H9 (cell line): Measurements from ENCODE around the gene RARB. TPM values are rescaled to one million over a fixed set of nuclear protein-coding genes. Genes with fewer than 3 reads are reported as not detected.

Source experiments
- DNase-seq: peaks from one replicate; pipeline ENCODE4 v3.0.0-alpha.2; 2017
- H2AFZ ChIP-seq: one replicate; pipeline ENCODE4 v1.6.1; 2013; ENCODE audit warnings: mild to moderate bottlenecking, low read length, control low read depth, moderate library complexity
- H2AK5ac ChIP-seq: 2 replicates; pipeline ENCODE4 v1.6.1; 2013; ENCODE audit warnings: low read length, control low read depth, mixed read lengths; ENCODE audit not compliant: insufficient read length
- H2BK120ac ChIP-seq: one replicate; pipeline ENCODE4 v1.6.1; 2013; ENCODE audit warnings: low read depth, mild to moderate bottlenecking, low read length, control low read depth, inconsistent platforms; ENCODE audit not compliant: poor library complexity, severe bottlenecking
- H2BK12ac ChIP-seq: 2 replicates; pipeline ENCODE4 v1.6.1; 2013; ENCODE audit warnings: low read length, control low read depth, mixed read lengths, low read depth; ENCODE audit not compliant: insufficient read length
- H2BK15ac ChIP-seq: 2 replicates; pipeline ENCODE4 v1.6.1; 2013; ENCODE audit warnings: low read depth, low read length, control low read depth
- H2BK20ac ChIP-seq: one replicate; pipeline ENCODE4 v1.6.1; 2013; ENCODE audit warnings: low read depth, mild to moderate bottlenecking, low read length, control low read depth, inconsistent platforms; ENCODE audit not compliant: poor library complexity, severe bottlenecking
- H2BK5ac ChIP-seq: 2 replicates; pipeline ENCODE4 v1.6.1; 2013; ENCODE audit warnings: low read length, control low read depth, mixed read lengths; ENCODE audit not compliant: insufficient read length
- H3K14ac ChIP-seq: 2 replicates; pipeline ENCODE4 v1.6.1; 2013; ENCODE audit warnings: low read length, control low read depth; ENCODE audit not compliant: insufficient read depth
- H3K18ac ChIP-seq: 2 replicates; pipeline ENCODE4 v1.6.1; 2013; ENCODE audit warnings: low read depth, mild to moderate bottlenecking, mixed read lengths, low read length, control low read depth; ENCODE audit not compliant: insufficient read length
- H3K23ac ChIP-seq: 2 replicates; pipeline ENCODE4 v1.6.1; 2013; ENCODE audit warnings: low read length, control low read depth, mixed read lengths, low read depth; ENCODE audit not compliant: insufficient read length
- H3K23me2 ChIP-seq: 2 replicates; pipeline ENCODE4 v1.6.1; 2013; ENCODE audit warnings: low read depth, mild to moderate bottlenecking, mixed read lengths, low read length, control low read depth; ENCODE audit not compliant: insufficient read length, poor library complexity, severe bottlenecking
- H3K27ac ChIP-seq: 2 replicates; pipeline ENCODE4 v1.5.1; 2013; ENCODE audit warnings: low read length, control low read depth, mixed read lengths, low read depth; ENCODE audit not compliant: insufficient read length
- H3K27me3 ChIP-seq: 2 replicates; pipeline ENCODE4 v1.6.1; 2013; ENCODE audit warnings: low read length, control low read depth, inconsistent platforms; ENCODE audit not compliant: insufficient read depth
- H3K4ac ChIP-seq: 2 replicates; pipeline ENCODE4 v1.6.1; 2013; ENCODE audit warnings: low read depth, mild to moderate bottlenecking, control low read depth, inconsistent platforms, low read length, moderate library complexity
- H3K4me1 ChIP-seq: 2 replicates; pipeline ENCODE4 v1.6.1; 2013; ENCODE audit warnings: low read length, control low read depth, inconsistent platforms; ENCODE audit not compliant: insufficient read depth
- H3K4me2 ChIP-seq: 2 replicates; pipeline ENCODE4 v1.6.1; 2013; ENCODE audit warnings: low read length, control low read depth, mixed read lengths; ENCODE audit not compliant: insufficient read length, insufficient read depth
- H3K56ac ChIP-seq: 2 replicates; pipeline ENCODE4 v1.6.1; 2013; ENCODE audit warnings: low read depth, mild to moderate bottlenecking, mixed read lengths, low read length, control low read depth; ENCODE audit not compliant: insufficient read length
- H3K79me1 ChIP-seq: 2 replicates; pipeline ENCODE4 v1.6.1; 2013; ENCODE audit warnings: low read depth, mild to moderate bottlenecking, moderate library complexity, low read length, control low read depth, inconsistent platforms; ENCODE audit not compliant: insufficient read depth, poor library complexity, severe bottlenecking
- H3K79me2 ChIP-seq: 2 replicates; pipeline ENCODE4 v1.6.1; 2013; ENCODE audit warnings: low read length, control low read depth, inconsistent platforms; ENCODE audit not compliant: insufficient read depth
- H3K9ac ChIP-seq: 2 replicates; pipeline ENCODE4 v1.6.1; 2013; ENCODE audit warnings: low read length, control low read depth, mixed read lengths; ENCODE audit not compliant: insufficient read length; ENCODE audit errors: extremely low read depth
- H3K9me3 ChIP-seq: one replicate; pipeline ENCODE4 v1.6.1; 2013; ENCODE audit warnings: low read depth, low read length, inconsistent platforms; ENCODE audit not compliant: control insufficient read depth
- H3T11ph ChIP-seq: one replicate; pipeline ENCODE4 v1.6.1; 2013; ENCODE audit warnings: mild to moderate bottlenecking, low read length, control low read depth, inconsistent platforms
- H4K20me1 ChIP-seq: one replicate; pipeline ENCODE4 v1.6.1; 2013; ENCODE audit not compliant: control insufficient read depth, insufficient read length, insufficient read depth
- H4K5ac ChIP-seq: 2 replicates; pipeline ENCODE4 v1.6.1; 2013; ENCODE audit warnings: low read depth, mild to moderate bottlenecking, mixed read lengths, low read length, control low read depth; ENCODE audit not compliant: insufficient read length
- H4K8ac ChIP-seq: replicated peaks from 2 replicates; pipeline ENCODE4 v1.6.1; 2013; ENCODE audit warnings: low read length, control low read depth, mixed read lengths, low read depth; ENCODE audit not compliant: insufficient read length
- H4K91ac ChIP-seq: 2 replicates; pipeline ENCODE4 v1.6.1; 2013; ENCODE audit warnings: low read depth, mild to moderate bottlenecking, moderate library complexity, mixed read lengths, low read length, control low read depth; ENCODE audit not compliant: insufficient read length
- H3K27ac Mint-ChIP-seq, 3 experiments: 2 replicates in 2 of 3; 3 replicates in 1 of 3; pipeline ENCODE4 v1.8.0; 2020 to 2021; ENCODE audit warnings: mixed read lengths in 3 of 3, mild to moderate bottlenecking in 1 of 3, moderate library complexity in 1 of 3
- H3K27me3 Mint-ChIP-seq: 2 replicates; pipeline ENCODE4 v1.8.0; 2021; ENCODE audit warnings: low read depth, mild to moderate bottlenecking, moderate library complexity, mixed read lengths
- H3K36me3 Mint-ChIP-seq, 3 experiments: 2 replicates in 2 of 3; 3 replicates in 1 of 3; pipeline ENCODE4 v1.8.0; 2020 to 2021; ENCODE audit warnings: low read depth in 3 of 3, mixed read lengths in 3 of 3; ENCODE audit not compliant: insufficient read depth in 1 of 3
- H3K4me1 Mint-ChIP-seq, 2 experiments: 2 replicates each; pipeline ENCODE4 v1.8.0; 2020; ENCODE audit warnings: mixed read lengths in 2 of 2
- H3K4me3 Mint-ChIP-seq, 2 experiments: 2 replicates in 1 of 2; 3 replicates in 1 of 2; pipeline ENCODE4 v1.8.0; 2020 to 2021; ENCODE audit warnings: mild to moderate bottlenecking in 2 of 2, mixed read lengths in 2 of 2, moderate library complexity in 1 of 2
- H3K9me3 Mint-ChIP-seq, 2 experiments: 2 replicates in 1 of 2; 3 replicates in 1 of 2; pipeline ENCODE4 v1.8.0; 2020; ENCODE audit warnings: mild to moderate bottlenecking in 2 of 2, mixed read lengths in 2 of 2, moderate library complexity in 1 of 2
- WGBS: extraction: QIAGEN DNeasy Blood & Tissue Kit; methylation state at CpG from one replicate; pipeline ENCODE4 v1.1.7; 2013; ENCODE audit warnings: missing lambda C conversion rate, low lambda C conversion rate, mixed read lengths; ENCODE audit not compliant: insufficient read length; ENCODE audit errors: extremely low coverage; 5-methylcytosine and 5-hydroxymethylcytosine counted together
- total RNA-seq: library from RNA; stranded (reverse); gene quantifications from 2 replicates; pipeline ENCODE4 v1.2.1, GENCODE V29; 2021
- TF ChIP-seq, protein P1 (sequence below): fragments of 200-600 bp; sonication (generic); conservative IDR thresholded peaks from 3 replicates; pipeline ENCODE4 v1.8.0; 2021; ENCODE audit warnings: antibody characterized with exemption, mild to moderate bottlenecking

Gene RARB
- total RNA-seq, 1 experiment from 2014 or later: 0.22 TPM

DNA sequence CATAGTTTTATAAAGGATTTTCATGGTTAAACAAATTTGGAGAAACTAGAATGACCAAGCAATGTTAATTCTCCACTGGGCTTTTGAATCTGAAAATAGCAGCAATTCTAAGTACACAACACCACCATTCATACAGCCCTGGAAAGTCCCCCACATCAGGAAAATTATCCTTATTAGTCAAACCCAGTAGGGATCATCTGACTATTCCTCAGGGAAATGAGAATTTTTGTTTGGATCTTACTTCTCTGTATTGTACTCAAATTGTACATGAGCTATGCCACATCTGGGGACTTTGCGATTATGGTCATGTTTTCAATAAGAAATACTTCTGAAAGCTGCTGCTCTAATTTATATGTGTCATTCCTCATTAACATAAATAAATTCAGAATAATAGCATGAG lies 46.0 kb downstream of the RARB start:
- no peak overlapping the region for H2AK5ac ChIP-seq
- no peak overlapping the region for H3T11ph ChIP-seq
- H4K91ac ChIP-seq: no peak overlapping the region
- no peak overlapping the region for H4K8ac ChIP-seq
- no peak overlapping the region for H3K23ac ChIP-seq
- no peak overlapping the region for H2BK15ac ChIP-seq
- no peak overlapping the region for H2BK120ac ChIP-seq
- H4K20me1 ChIP-seq: no peaks in the 10 kb centered on the region
- no peak overlapping the region for H3K18ac ChIP-seq
- no CpG with 5 or more reads among the region's 1 CpG for WGBS
- H3K27ac Mint-ChIP-seq: no peak overlapping the region
- no peaks in the 10 kb centered on the region; the same call in 1 of the 2 replicates for H3K4me1 ChIP-seq
- no peak overlapping the region for H2AFZ ChIP-seq
- H3K9me3 Mint-ChIP-seq: no peaks in the 10 kb centered on the region
- H2BK20ac ChIP-seq: no peak overlapping the region
- H3K9me3 ChIP-seq: no peaks in the 10 kb centered on the region
- no peak overlapping the region for H3K14ac ChIP-seq
- H2BK5ac ChIP-seq: no peak overlapping the region
- H3K27me3 Mint-ChIP-seq: no peaks in the 10 kb centered on the region
- H2BK12ac ChIP-seq: no peak overlapping the region
- no peak overlapping the region for H4K5ac ChIP-seq
- no peak overlapping the region for H3K56ac ChIP-seq
- TF ChIP-seq, protein P1, sequence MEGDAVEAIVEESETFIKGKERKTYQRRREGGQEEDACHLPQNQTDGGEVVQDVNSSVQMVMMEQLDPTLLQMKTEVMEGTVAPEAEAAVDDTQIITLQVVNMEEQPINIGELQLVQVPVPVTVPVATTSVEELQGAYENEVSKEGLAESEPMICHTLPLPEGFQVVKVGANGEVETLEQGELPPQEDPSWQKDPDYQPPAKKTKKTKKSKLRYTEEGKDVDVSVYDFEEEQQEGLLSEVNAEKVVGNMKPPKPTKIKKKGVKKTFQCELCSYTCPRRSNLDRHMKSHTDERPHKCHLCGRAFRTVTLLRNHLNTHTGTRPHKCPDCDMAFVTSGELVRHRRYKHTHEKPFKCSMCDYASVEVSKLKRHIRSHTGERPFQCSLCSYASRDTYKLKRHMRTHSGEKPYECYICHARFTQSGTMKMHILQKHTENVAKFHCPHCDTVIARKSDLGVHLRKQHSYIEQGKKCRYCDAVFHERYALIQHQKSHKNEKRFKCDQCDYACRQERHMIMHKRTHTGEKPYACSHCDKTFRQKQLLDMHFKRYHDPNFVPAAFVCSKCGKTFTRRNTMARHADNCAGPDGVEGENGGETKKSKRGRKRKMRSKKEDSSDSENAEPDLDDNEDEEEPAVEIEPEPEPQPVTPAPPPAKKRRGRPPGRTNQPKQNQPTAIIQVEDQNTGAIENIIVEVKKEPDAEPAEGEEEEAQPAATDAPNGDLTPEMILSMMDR: no peak
- no peaks in the 10 kb centered on the region for H3K36me3 Mint-ChIP-seq
- H3K79me2 ChIP-seq: no peaks in the 10 kb centered on the region
- H3K27me3 ChIP-seq: no peaks in the 10 kb centered on the region
- no peaks in the 10 kb centered on the region for H3K23me2 ChIP-seq
- no peak overlapping the region for H3K4ac ChIP-seq
- DNase-seq: no peak
- no peak overlapping the region for H3K9ac ChIP-seq
- H3K79me1 ChIP-seq: no peaks in the 10 kb centered on the region
- peaks cover 9 to 10% of the 10 kb centered on the region in 2 experiments; a peak in 3 of 4 replicates for H3K4me1 Mint-ChIP-seq
- H3K4me3 Mint-ChIP-seq: no peak overlapping the region
- no peak overlapping the region for H3K4me2 ChIP-seq
- H3K27ac ChIP-seq: no peak overlapping the region
